ENCODE data around the gene TFAP2B.

DNA sequence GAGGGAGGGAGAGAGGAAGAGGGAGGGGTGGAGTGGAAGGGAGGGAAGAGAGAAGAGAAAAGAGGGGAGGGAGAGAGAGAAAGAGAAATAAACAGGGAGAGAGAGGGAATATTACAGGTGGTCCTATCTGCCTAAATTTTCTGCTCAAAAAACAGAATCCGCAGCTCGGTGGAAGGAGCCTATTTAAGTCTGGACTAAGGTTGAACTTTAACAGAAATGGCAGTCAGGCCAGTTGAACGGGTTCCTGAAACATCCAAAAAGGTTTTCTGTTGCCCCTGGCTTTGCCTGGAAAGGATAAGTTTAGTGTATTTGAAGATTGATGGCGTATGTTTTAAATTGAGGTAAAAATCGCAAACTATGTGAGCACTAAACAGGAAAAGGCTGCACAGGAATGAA, 2.2 kb downstream of the TFAP2B start:
- TF ChIP-seq, protein P1, sequence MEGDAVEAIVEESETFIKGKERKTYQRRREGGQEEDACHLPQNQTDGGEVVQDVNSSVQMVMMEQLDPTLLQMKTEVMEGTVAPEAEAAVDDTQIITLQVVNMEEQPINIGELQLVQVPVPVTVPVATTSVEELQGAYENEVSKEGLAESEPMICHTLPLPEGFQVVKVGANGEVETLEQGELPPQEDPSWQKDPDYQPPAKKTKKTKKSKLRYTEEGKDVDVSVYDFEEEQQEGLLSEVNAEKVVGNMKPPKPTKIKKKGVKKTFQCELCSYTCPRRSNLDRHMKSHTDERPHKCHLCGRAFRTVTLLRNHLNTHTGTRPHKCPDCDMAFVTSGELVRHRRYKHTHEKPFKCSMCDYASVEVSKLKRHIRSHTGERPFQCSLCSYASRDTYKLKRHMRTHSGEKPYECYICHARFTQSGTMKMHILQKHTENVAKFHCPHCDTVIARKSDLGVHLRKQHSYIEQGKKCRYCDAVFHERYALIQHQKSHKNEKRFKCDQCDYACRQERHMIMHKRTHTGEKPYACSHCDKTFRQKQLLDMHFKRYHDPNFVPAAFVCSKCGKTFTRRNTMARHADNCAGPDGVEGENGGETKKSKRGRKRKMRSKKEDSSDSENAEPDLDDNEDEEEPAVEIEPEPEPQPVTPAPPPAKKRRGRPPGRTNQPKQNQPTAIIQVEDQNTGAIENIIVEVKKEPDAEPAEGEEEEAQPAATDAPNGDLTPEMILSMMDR (conservative IDR thresholded peaks at IDR 0.05 in 1 of 2, IDR thresholded peaks at IDR 0.05 in 1 of 2; ENCODE audit: low read depth in 1 of 2, low read length in 2 of 2): no peak
- no peak for TF ChIP-seq EZH2 (IDR thresholded peaks at IDR 0.05; ENCODE audit: low read length, missing control alignments)

Data from fibroblast of lung (primary cell).